Osteocyte (in vitro differentiated cells): ENCODE data around the gene PRDM16. TPM values are rescaled to one million over a fixed set of nuclear protein-coding genes. Genes with fewer than 3 reads are reported as not detected.

Experiments
- DNase-seq: peaks from one replicate; pipeline ENCODE4 v3.0.0; 2021; ENCODE audit warnings: mixed read lengths; ENCODE audit not compliant: unreplicated experiment; ENCODE audit errors: extremely low spot score
- H3K27ac Mint-ChIP-seq: one replicate; pipeline ENCODE4 v1.8.0; 2021; ENCODE audit warnings: mild to moderate bottlenecking, mixed read lengths; ENCODE audit not compliant: unreplicated experiment
- H3K27me3 Mint-ChIP-seq: one replicate; pipeline ENCODE4 v1.8.0; 2021; ENCODE audit warnings: mixed read lengths; ENCODE audit not compliant: unreplicated experiment
- H3K36me3 Mint-ChIP-seq: one replicate; pipeline ENCODE4 v1.8.0; 2021; ENCODE audit warnings: mixed read lengths; ENCODE audit not compliant: unreplicated experiment
- H3K4me1 Mint-ChIP-seq: one replicate; pipeline ENCODE4 v1.8.0; 2021; ENCODE audit warnings: mixed read lengths; ENCODE audit not compliant: unreplicated experiment
- H3K4me3 Mint-ChIP-seq: one replicate; pipeline ENCODE4 v1.8.0; 2021; ENCODE audit warnings: mild to moderate bottlenecking, moderate library complexity, mixed read lengths; ENCODE audit not compliant: unreplicated experiment
- H3K9me3 Mint-ChIP-seq: one replicate; pipeline ENCODE4 v1.8.0; 2021; ENCODE audit warnings: mixed read lengths; ENCODE audit not compliant: unreplicated experiment
- total RNA-seq: library from RNA; stranded (reverse); gene quantifications from 2 replicates; pipeline ENCODE4 v1.2.1, GENCODE V29; 2021
- TF ChIP-seq, protein P1 (sequence below): fragments of 200-600 bp; sonication (generic); IDR thresholded peaks from 2 replicates; pipeline ENCODE4 v1.5.0; 2021; ENCODE audit warnings: antibody characterized with exemption, mild to moderate bottlenecking, moderate library complexity

Gene PRDM16
- total RNA-seq, 1 donor from 2014 or later: 7.1 TPM

DNA sequence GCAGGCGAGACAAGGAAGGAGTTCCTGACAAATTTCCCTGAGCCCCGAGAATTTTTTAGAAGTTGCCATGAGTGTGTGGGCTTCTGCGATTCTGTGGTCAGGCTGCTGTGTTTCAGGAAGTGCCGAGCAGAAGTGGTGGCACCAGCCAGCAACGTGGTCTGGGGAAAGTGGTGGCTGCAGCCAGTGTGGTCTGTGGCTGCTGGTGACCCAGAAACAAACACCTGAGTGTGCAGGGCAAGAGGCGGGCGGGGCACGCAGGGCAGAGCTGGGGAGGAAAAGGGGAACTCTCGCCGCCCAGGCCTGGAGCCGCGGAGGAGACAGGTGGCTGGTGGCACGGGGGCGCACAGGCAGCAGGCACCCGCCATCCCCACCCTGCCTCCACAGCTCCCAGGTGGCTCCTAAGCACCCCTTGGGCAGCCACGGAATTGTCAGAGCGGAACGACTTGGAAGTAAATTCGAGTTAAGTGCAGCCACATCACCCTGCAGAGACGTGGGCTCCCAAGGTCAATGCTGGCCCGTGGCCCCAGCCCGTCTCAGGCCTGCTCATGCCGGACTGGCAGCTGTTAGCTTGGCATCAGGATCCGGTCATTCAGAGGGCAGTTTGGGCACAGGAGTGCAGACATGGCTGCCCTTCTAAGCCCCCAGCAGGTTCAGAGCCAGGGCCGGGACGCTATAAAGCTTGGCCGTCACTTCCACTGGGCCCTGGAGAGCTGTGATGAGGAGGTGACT lies 25.1 kb downstream of the PRDM16 start:
- H3K4me1 Mint-ChIP-seq: no peaks in the 10 kb centered on the region
- H3K9me3 Mint-ChIP-seq: no peaks in the 10 kb centered on the region
- H3K27me3 Mint-ChIP-seq: no peaks in the 10 kb centered on the region
- no peaks in the 10 kb centered on the region for H3K36me3 Mint-ChIP-seq
- H3K4me3 Mint-ChIP-seq: no peak overlapping the region
- no peak for DNase-seq
- H3K27ac Mint-ChIP-seq: no peak overlapping the region
- TF ChIP-seq, protein P1, sequence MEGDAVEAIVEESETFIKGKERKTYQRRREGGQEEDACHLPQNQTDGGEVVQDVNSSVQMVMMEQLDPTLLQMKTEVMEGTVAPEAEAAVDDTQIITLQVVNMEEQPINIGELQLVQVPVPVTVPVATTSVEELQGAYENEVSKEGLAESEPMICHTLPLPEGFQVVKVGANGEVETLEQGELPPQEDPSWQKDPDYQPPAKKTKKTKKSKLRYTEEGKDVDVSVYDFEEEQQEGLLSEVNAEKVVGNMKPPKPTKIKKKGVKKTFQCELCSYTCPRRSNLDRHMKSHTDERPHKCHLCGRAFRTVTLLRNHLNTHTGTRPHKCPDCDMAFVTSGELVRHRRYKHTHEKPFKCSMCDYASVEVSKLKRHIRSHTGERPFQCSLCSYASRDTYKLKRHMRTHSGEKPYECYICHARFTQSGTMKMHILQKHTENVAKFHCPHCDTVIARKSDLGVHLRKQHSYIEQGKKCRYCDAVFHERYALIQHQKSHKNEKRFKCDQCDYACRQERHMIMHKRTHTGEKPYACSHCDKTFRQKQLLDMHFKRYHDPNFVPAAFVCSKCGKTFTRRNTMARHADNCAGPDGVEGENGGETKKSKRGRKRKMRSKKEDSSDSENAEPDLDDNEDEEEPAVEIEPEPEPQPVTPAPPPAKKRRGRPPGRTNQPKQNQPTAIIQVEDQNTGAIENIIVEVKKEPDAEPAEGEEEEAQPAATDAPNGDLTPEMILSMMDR: no peak

DNA sequence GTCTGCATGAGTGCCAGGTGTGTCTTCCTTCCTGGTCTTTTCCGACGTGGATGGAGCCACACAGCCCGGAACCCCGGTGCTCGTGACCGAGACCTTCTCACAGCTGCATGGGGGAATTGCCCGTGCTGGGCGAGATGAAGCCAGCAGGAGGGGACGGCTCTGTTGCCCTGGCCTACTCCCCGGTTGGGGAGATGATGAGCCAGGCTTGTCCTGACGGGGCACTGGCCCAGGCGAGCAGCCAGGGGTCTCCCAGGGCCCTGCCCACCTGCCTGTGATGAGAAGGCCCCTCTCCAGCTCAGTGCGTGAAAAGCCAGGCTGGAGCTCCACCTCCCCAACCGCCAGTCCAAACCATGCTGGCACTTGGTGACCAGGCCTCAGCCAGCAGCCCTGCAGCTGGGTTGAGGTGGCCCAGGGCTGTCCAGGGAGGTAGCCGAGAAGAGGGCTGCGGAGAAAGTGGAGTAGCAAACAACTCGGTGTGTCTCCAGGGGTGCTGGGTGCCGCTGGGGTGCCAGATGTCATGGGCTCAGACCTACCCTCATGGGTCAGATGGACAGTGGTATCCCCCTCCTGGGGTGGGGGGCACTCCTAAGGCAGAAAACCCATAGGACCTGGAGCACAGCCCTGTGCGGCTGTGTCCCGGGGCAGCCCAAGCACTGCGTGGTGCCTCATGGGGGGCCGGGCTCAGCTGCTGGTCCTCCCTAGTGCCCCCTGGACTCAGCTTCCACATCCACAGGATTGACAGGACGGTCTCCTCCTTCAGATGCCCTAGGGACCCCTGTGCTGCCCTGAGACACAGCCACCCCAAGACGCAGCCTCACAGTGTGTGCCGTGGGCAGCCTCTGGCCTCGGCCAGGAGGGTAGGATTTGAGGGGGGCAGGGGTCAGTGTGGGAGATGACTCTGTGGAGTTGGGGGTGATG lies 26.1 kb downstream of the PRDM16 start:
- Mint-ChIP-seq H3K4me1 (no peaks in the 10 kb centered on the region), H3K4me3 (no peak overlapping the region), H3K9me3 (no peaks in the 10 kb centered on the region), H3K27me3 (no peaks in the 10 kb centered on the region), H3K36me3 (no peaks in the 10 kb centered on the region), H3K27ac (no peak overlapping the region)
- no peak for DNase-seq
- TF ChIP-seq, protein P1: no peak

DNA sequence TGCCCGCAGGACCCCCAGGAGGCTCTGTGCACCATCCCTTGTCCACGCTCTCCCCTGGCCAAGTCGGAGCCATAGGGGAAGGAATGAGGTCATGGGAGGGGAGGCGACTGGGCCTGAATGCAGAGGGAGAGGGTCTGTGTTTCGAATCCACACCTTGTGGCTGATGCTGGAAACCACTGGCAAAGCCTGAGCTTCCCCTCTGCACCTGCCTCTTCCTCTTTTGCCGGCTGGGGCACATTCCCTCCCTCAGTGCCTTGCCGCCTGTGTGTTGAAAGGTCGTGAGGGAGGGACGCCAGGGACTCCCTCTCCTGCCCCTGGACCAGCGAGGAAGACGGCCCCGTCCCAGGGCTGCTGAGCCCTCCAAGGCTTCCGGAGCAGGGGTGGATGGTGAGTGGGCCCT lies 27.3 kb downstream of the PRDM16 start:
- peaks cover 6% of the 10 kb centered on the region for H3K4me1 Mint-ChIP-seq

DNA sequence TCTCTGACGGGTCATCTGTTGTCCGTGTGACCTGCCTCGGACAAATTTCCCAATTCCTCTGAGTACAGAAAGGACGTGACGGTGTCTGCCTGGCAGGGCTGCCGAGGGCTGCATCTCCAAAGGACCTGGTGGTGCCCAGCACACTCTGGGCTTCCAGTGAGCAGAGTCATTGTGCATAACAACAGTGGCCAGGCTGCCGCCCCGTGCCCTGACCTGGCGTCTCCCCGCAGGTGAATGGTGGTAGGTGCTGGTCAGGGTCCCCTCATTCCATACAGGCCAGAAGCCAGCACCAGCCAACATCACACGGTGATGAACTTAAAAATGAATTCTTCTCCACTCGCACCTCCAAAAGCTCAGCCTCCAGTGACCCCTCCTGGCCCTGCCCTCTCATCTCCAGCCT lies 28.2 kb downstream of the PRDM16 start:
- Mint-ChIP-seq H3K4me1 (peaks cover 12% of the 10 kb centered on the region), H3K27me3 (no peaks in the 10 kb centered on the region), H3K9me3 (no peaks in the 10 kb centered on the region), H3K4me3 (no peak overlapping the region), H3K27ac (no peak overlapping the region), H3K36me3 (no peaks in the 10 kb centered on the region)
- TF ChIP-seq, protein P1: no peak
- DNase-seq: no peak

More for the DNA sequence above, 27.3 kb downstream of the PRDM16 start:
- DNase-seq: no peak
- H3K4me3 Mint-ChIP-seq: no peak overlapping the region
- no peaks in the 10 kb centered on the region for H3K36me3 Mint-ChIP-seq
- H3K27ac Mint-ChIP-seq: no peak overlapping the region
- H3K9me3 Mint-ChIP-seq: no peaks in the 10 kb centered on the region
- TF ChIP-seq, protein P1: no peak
- no peaks in the 10 kb centered on the region for H3K27me3 Mint-ChIP-seq

DNA sequence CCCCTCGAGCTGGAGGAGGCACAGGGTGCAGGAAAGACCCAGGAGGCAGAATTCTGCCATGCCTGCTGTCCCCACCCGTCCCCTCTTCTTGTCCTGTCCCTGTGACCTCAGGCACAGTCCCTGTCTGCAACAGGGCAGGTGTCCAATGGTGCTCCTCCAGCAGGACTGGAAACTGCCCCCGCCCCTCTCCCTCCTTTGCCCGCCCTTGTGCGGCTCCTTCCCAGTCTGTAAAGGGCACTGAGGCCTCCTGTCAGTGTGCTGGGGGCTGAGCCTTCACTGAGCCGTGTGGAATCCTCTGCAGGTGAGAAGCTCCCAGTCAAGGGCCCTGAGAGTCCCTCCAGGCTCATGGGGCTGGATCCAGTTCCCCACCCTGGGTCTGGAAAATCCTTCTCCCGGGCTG lies 28.9 kb downstream of the PRDM16 start:
- Mint-ChIP-seq H3K27ac (no peak overlapping the region), H3K9me3 (no peaks in the 10 kb centered on the region), H3K27me3 (no peaks in the 10 kb centered on the region), H3K4me1 (peaks cover 12% of the 10 kb centered on the region), H3K36me3 (no peaks in the 10 kb centered on the region), H3K4me3 (no peak overlapping the region)
- DNase-seq: no peak
- TF ChIP-seq, protein P1: no peak
